HUES6 (cell line): ENCODE data around the gene RNF208.

Experiments
- H3K27ac ChIP-seq: 2 replicates; pipeline ENCODE4 v1.7.0; 2013; ENCODE audit warnings: low read depth, mild to moderate bottlenecking, low read length, inconsistent platforms
- H3K27me3 ChIP-seq: 2 replicates; pipeline ENCODE4 v1.6.1; 2013; ENCODE audit warnings: low read length; ENCODE audit not compliant: control insufficient read depth, insufficient read depth
- H3K36me3 ChIP-seq: 2 replicates; pipeline ENCODE4 v1.6.1; 2013; ENCODE audit warnings: low read length; ENCODE audit not compliant: control insufficient read depth, insufficient read depth
- H3K4me1 ChIP-seq: 2 replicates; pipeline ENCODE4 v1.6.1; 2013; ENCODE audit warnings: low read length; ENCODE audit not compliant: control insufficient read depth, insufficient read depth
- H3K4me3 ChIP-seq: 2 replicates; pipeline ENCODE4 v1.5.1; 2013; ENCODE audit warnings: low read depth, low read length
- H3K9ac ChIP-seq: one replicate; pipeline ENCODE4 v1.6.1; 2013; ENCODE audit warnings: mild to moderate bottlenecking, low read length
- H3K9me3 ChIP-seq: 2 replicates; pipeline ENCODE4 v1.6.1; 2013; ENCODE audit warnings: low read depth, low read length; ENCODE audit not compliant: control insufficient read depth, insufficient read depth

The RNF208 gene

DNA sequence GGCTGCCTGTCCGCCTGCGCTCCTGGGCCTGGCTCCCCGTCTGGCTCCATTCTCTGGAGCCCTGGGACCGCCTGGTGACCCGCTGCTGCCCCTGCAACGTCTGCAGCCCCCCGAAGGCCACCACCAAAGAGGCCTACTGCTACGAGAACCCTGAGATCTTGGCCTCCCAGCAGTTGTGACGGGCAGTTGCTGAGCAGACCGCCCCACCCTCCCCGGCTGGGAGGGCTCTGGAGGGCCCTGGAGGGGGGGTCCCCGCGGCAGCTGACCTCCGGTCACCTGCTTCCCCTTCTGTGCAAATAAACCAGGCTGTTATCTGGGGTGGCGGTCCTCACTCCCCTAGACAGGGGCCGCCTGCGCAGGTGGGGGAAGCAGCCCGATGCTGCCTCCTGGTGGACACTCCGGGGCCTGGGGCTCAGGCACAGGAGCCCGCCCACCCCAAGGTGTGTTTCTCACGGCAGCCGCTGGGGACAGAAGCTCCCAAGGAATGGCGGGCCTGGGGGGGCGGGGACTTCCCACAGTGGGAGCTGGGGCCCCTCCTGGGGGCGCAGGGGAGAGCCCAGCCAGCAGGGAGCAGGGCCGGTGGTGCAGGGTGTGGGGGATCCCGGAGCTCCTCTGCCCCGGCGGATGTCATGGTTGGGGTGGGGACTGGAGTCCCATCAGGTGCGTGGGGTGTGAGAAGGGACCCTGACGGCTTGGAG lies 14.3 kb upstream of the RNF208 start:
- H3K36me3 ChIP-seq: no peaks in the 10 kb centered on the region
- no peaks in the 10 kb centered on the region for H3K27me3 ChIP-seq
- H3K4me3 ChIP-seq: 0 out of 2 replicates have a peak overlapping the region, but pooled peaks have one; percentile 20
- no peak overlapping the region for H3K9ac ChIP-seq
- H3K4me1 ChIP-seq: peaks cover 26% of the 10 kb centered on the region
- no peak overlapping the region for H3K27ac ChIP-seq
- H3K9me3 ChIP-seq: no peaks in the 10 kb centered on the region

DNA sequence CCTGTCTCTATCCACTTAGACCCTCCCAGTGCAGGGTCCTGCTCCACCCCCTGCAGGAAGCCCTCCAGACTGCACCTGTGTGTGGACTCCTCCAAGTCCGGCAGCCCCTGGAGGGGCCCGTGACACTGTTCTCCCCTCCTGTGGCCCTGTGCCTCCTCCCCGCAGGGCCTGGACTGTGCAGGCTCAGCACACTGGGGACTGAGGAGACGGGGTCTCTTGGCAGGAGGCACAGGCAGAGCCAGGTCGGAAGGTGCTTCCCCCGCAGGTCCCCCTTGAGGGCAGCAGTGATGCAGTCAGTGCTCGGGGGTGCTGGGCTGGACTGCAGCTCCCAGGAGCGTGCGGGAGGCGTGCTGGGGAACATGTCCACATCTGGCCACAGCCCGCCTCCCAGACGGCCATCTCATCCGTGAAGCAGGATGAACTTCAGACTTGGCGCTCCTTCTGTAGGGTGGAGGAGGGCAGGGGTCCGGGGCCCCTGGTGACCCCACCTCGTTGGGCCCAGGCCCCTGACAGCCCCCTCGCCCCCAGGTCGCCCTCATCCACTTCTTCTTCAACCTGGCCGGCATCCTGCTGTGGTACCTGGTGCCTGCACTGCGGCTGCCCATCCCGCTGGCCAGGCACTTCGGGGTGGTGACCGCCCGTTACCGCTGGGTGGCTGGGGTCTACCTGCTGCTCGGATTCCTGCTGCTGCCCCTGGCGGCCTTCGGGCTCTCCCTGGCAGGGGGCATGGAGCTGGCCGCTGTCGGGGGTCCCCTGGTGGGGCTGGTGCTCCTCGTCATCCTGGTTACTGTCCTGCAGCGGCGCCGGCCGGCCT lies 13.6 kb upstream of the RNF208 start:
- Histone ChIP-seq H3K27me3 (no peaks in the 10 kb centered on the region), H3K9ac (no peak overlapping the region), H3K27ac (no peak overlapping the region), H3K36me3 (no peaks in the 10 kb centered on the region), H3K4me1 (peaks cover 26% of the 10 kb centered on the region), H3K9me3 (no peaks in the 10 kb centered on the region), H3K4me3 (no peak overlapping the region)

DNA sequence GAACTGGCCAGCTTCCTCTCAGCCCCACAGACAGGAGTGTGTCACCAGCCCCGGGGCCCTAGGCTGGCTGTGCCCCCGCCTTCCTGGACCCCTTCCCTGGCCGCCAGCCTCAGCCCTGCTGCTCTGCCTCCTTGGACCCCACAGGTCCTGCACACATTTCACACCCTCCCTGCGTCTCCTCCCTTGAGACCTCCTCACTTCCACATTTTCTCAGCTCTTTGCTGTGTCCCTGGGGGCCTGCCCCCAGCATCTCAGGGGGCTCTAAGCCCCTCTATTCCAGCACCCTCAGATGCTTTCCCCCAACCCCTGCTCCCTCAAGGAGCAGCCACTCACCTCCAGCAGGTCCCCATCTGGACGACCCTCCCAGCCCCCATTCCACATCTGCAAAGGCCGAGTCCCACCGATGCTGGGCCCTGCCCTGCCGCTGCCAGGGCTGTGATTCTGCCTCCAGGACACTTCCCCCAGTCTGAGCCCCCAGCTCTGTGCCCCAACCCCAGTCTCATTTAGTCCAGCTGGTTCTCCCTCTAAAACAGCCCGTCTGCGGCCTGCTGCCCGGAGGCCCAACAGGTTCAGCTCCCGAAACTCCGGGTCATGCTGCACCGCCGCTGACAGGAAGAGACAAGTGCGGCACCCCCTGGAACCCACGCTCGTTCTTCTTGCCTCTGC lies 12.9 kb upstream of the RNF208 start:
- Histone ChIP-seq H3K4me3 (no peak overlapping the region), H3K9ac (no peak overlapping the region), H3K4me1 (peaks cover 26% of the 10 kb centered on the region), H3K27me3 (no peaks in the 10 kb centered on the region), H3K9me3 (no peaks in the 10 kb centered on the region), H3K36me3 (no peaks in the 10 kb centered on the region), H3K27ac (no peak overlapping the region)

DNA sequence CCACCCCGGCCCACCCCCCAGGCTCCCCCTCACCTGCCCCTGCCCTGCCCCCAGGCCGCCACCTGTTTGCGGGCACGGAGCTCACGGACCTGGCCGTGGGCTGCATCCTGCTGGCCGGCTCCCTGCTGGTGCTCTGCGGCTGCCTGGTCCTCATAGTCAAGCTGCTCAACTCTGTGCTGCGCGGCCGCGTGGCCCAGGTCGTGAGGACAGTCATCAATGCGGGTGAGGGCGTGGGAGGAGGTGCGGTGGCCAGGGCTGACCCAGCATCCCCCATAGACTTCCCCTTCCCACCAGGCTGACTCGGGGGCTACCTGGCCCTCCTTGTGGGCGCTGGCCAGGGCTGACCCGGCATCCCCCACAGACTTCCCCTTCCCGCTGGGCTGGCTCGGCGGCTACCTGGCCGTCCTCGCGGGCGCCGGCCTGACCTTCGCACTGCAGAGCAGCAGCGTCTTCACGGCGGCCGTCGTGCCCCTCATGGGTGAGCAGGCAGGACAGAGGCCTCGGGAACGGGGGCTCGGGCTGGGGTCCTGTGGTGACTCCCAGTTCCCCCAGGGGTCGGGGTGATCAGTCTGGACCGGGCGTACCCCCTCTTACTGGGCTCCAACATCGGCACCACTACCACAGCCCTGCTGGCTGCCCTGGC lies 12.1 kb upstream of the RNF208 start:
- no peak overlapping the region for H3K4me3 ChIP-seq
- no peak overlapping the region for H3K9ac ChIP-seq
- no peaks in the 10 kb centered on the region for H3K9me3 ChIP-seq
- peaks cover 30% of the 10 kb centered on the region for H3K4me1 ChIP-seq
- no peaks in the 10 kb centered on the region for H3K27me3 ChIP-seq
- H3K36me3 ChIP-seq: no peaks in the 10 kb centered on the region
- H3K27ac ChIP-seq: no peak overlapping the region

DNA sequence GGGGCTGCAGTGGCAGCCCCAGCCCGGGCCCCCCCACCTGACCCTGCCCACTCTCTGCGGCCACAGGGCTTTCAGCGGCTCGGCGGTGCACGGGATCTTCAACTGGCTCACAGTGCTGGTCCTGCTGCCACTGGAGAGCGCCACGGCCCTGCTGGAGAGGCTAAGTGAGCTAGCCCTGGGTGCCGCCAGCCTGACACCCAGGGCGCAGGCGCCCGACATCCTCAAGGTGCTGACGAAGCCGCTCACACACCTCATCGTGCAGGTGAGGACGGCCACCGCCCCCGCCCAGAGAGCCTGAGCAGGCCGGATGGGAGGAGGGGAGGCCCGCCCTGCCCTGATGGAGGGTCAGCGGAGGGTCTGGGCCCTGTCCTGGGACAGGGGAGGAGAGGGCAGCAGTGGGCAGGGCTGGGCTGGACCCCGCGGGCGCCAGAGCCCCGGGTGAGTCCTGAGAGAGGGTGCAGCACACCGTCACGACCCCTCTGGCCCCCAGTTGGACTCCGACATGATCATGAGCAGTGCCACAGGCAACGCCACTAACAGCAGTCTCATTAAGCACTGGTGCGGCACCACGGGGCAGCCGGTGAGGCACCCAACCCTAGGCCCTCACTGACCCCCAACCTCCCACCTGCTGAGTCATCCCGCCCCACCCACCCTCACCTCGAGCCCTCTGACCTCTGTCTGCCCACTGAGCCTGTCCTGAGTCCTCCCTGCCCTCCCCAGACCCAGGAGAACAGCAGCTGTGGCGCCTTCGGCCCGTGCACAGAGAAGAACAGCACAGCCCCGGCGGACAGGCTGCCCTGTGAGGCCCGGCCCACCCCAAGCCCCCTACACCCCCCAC lies 11.3 kb upstream of the RNF208 start:
- Histone ChIP-seq H3K9me3 (no peaks in the 10 kb centered on the region), H3K4me1 (peaks cover 27% of the 10 kb centered on the region), H3K4me3 (no peak overlapping the region), H3K27ac (no peak overlapping the region), H3K9ac (no peak overlapping the region), H3K27me3 (no peaks in the 10 kb centered on the region), H3K36me3 (no peaks in the 10 kb centered on the region)

DNA sequence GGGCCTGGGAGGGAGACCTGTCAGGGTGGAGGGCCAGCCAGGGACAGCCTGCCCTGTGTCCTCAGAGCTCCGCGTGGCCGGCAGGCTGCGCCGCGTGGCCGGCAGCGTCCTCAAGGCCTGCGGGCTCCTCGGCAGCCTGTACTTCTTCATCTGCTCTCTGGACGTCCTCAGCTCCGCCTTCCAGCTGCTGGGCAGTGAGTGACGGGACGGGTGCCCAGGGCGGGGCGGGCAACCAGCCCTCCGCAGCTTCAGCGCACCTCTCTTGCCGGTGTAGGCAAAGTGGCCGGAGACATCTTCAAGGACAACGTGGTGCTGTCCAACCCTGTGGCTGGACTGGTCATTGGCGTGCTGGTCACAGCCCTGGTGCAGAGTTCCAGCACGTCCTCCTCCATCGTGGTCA lies 10.5 kb upstream of the RNF208 start:
- Histone ChIP-seq H3K9ac (no peak overlapping the region), H3K36me3 (no peaks in the 10 kb centered on the region), H3K27me3 (no peaks in the 10 kb centered on the region), H3K4me1 (peaks cover 21% of the 10 kb centered on the region), H3K9me3 (no peaks in the 10 kb centered on the region), H3K4me3 (no peak overlapping the region), H3K27ac (no peak overlapping the region)

DNA sequence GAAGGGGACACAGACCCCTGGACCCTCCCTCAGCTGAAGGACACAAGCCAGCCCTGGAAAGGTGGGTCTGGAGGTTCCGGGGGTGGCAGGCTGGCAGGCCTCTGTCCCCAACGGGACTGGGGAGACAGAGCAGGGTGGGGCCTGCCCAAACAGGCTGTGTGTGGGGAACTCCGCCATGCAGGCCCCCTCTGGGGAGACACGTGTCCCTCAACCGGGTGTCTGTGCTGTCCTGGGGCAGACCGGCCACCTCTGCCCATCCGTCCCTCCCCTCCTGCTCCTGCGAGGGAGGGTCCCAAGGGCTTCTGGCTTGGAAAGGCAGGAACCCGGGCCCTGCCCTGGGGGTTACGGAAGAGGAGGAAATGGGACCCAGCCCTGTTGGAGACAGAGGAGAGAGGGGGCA lies 10.1 kb upstream of the RNF208 start:
- Histone ChIP-seq H3K4me3 (no peak overlapping the region), H3K27ac (no peak overlapping the region), H3K9ac (no peak overlapping the region), H3K36me3 (no peaks in the 10 kb centered on the region), H3K9me3 (no peaks in the 10 kb centered on the region), H3K27me3 (no peaks in the 10 kb centered on the region), H3K4me1 (peaks cover 21% of the 10 kb centered on the region)

DNA sequence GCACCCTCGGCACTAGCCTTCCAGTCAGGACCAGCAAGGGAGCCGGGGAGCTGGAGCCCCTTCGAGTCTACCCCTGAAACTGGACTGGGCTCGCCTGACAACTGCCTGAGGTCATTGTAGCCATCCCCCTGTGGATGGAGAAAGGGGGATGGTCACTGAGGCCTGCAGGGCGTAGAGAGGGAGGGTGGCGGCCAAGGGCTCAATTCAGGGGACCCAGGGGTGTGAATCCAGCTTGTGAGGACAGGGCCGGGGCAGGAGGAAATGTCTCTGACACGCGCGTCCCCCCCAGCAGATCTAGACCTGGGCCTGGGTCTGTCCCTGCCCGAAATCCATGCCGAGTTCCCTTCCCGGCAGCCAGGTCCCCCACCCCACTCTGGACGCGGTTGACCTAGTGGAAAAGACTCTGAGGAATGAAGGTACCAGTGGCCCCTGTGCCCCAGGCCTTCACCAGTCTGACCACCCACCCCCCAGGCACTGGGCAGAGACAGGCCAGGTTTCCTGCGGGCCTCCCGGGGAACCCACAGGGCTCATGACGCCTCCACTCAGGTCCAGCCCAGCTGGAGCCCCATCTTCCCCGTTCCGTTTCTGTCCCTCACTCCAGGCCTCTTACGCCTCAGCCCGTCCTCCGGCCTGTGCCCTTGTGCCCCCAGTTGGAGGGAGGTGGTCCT lies 9.5 kb upstream of the RNF208 start:
- Histone ChIP-seq H3K27me3 (no peaks in the 10 kb centered on the region), H3K4me3 (no peak overlapping the region), H3K36me3 (no peaks in the 10 kb centered on the region), H3K4me1 (peaks cover 17% of the 10 kb centered on the region), H3K9ac (no peak overlapping the region), H3K27ac (no peak overlapping the region), H3K9me3 (no peaks in the 10 kb centered on the region)

DNA sequence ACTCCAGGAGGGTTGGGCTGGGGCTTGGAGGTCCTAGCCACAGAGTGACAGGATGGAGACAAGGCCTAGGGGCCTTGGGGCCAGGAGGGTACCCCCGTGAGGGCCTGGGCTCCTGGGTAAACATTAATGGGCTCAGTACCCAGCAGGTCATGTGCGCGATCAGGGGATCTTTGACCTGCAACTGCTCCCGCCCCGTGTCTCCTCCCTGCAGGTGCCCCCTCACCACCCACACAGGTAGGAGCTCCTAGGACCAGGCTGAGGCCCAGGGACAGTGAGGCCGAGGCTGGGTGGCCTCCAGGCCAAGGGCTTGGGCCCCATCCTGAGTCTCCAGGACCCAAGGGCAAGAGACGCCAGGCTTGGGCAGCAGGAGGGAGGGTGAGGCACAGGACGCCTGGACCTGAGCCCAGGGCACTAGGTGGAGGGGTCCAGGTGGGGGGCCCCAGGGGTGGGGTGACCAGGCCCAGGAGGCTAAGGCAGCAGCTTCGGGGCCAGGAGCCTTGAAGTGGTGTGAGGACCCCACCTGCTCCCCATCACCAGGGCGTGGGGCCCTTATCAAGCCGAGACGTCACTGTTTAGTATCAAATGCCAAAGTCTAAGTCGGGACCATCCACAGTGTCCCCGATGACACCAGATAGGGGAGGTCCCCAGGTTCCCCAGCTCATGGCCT lies 8.8 kb upstream of the RNF208 start, which contains the start of gene SLC34A3:
Gene SLC34A3, plus strand, starts transcription at position 197 of the 667 bp plus-strand sequence. CDS start 802 bp downstream, outside the sequence.
- H3K27me3 ChIP-seq: no peaks in the 10 kb centered on the region
- H3K9me3 ChIP-seq: no peaks in the 10 kb centered on the region
- H3K4me3 ChIP-seq: no peak within 1 kb of the TSS
- H3K27ac ChIP-seq: no peak within 1 kb of the TSS
- peaks cover 11% of the 10 kb centered on the region for H3K4me1 ChIP-seq
- no peaks in the 10 kb centered on the region for H3K36me3 ChIP-seq
- no peak within 1 kb of the TSS for H3K9ac ChIP-seq
